GM23248 (cell line): ENCODE measurements around the gene MTUS2.

ENCODE experiments used
- EZH2 ChIP-seq: fragments of 200-600 bp; sonication (generic); IDR thresholded peaks from 2 replicates; pipeline ENCODE4 v1.6.1; 2018; ENCODE audit warnings: antibody characterized with exemption, mild to moderate bottlenecking; ENCODE audit not compliant: insufficient read depth, poor library complexity, severe bottlenecking
- EZH2phosphoT487 ChIP-seq: fragments of 200-600 bp; sonication (generic); IDR thresholded peaks from 2 replicates; pipeline ENCODE4 v1.6.1; 2018; ENCODE audit warnings: antibody characterized with exemption, moderate library complexity, mild to moderate bottlenecking, low read depth; ENCODE audit not compliant: insufficient read depth

- TF ChIP-seq EZH2phosphoT487 (no peak), EZH2 (no peak)
Measured at GRCh38 chr13:28954419-28954725, 134.2 kb downstream of the MTUS2 start.
